ENCODE data around the gene ACOD1.

ACOD1 gene

DNA sequence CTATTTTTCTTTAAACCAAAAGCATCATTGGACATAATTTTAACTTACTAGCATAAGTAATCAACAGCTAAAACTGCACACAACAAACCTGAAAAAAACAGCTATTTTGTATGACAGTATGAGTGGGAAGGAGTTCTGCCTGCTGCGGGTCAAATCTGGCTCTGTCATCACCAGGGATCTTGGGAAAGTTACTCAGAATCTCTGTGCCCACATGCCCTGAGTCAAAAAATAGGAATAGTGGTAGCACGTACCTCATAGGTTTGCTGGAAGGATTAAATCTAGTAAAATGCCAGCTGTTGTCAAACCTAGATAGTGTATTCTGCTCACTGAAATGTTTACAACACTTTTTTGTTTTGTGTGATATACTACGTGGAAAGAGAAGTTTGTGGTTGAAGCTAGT, 44.7 kb downstream of the ACOD1 start:
- no peak for DNase-seq

- DNase-seq: no peak
Observed at GRCh38 chr13:76993473-76993872, 45.2 kb downstream of the ACOD1 start.

GRCh38 chr13:76994281-76994680, 46.0 kb downstream of the ACOD1 start:
- DNase-seq: no peak

DNA sequence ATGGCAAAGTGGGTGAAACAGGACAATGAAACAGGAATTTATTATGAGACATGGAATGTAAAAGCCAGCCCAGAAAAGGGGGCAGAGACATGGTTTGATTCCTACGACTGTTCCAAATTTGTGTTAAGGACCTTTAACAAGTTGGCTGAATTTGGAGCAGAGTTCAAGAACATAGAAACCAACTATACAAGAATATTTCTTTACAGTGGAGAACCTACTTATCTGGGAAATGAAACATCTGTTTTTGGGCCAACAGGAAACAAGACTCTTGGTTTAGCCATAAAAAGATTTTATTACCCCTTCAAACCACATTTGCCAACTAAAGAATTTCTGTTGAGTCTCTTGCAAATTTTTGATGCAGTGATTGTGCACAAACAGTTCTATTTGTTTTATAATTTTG, 52.2 kb downstream of the ACOD1 start:
- no peak for DNase-seq

- DNase-seq: no peak
Observed at GRCh38 chr13:77001540-77001939, 53.2 kb downstream of the ACOD1 start.

DNA sequence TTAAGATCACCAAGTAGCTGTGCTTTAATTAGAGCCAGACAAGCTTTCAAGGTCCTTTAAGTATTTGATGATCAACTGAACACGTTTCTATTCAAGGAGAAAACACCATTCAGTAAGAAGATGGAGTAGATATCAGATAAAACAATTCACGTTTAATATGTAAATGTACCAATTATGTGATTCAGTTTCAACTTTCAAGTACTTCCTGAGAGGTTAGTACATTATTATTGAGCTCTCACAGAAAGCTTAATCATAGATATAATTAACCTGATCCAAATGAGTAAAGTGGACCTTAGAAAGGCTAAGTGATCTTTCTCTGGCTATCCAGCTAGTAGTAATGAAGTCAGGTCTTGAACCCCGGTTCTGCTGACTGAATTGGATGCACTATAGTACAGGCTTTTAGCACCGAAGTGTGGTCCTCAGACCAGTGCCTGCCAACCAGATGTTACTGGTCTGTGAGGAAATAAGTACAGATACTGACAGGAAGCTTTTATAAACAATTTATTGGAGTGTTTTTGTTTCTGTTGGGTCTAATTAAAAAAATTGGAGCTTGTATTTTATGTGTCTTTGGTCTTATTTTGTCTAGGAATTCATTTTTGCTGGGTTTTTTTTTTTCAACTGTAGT, 53.8 kb downstream of the ACOD1 start:
- DNase-seq: no peak

DNA sequence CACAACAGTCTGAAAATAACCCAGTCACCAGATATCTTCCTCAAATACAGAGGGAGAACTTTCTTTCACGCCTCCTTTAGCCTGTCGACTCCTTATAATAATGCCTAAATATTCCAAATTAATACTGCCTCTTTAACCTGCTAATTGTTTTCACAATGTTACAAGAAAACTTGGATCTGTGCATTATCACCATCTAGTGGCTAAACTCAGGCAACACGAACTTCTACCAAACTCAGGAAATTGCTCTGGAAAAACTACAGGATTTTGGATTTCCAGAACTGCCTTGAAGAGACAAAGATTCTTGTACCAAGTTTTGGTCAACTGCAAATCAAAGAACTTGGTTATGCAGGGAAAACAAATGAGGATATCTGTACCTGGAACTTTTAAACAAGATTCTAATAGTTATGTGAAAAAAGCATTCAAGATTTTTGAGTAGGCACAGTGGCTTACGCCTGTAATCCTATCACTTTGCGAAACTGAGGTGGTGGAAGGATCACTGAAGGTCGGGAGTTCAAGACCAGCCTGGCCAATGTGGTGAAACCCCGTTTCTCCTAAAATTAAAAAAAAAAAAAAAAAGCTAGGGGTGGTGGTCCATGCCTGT, 54.4 kb downstream of the ACOD1 start:
- DNase-seq: no peak

All from NCI-H774 (cell line).